ENCODE results near the gene EVA1B.

EVA1B gene

GRCh38 chr1:36323636-36324352 is at the start of gene EVA1B:
TSS of gene EVA1B (minus strand) at chr1:36323645. CDS start at chr1:36323037, 608 bp downstream.
- no peak for DNase-seq

DNA sequence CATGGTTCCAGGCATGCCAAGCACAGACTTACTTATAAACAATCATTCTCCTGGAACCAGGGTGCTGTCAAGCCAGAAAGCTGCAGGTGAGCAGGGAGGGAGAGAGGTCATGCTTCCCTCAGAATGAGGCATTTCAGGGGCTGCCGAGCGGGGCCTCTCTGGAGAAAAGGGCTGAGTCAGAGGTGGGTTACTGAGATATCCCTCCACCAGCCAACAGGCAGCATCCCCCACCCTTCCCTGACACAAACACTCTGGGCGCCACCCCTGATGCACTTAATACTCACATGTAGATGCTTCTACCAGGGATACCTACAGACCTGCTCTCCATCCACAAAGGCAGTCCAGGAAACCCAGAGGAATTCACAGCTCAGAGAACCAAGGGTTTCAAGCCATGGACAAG is 49.2 kb upstream of the EVA1B start:
- no peak for DNase-seq

DNA sequence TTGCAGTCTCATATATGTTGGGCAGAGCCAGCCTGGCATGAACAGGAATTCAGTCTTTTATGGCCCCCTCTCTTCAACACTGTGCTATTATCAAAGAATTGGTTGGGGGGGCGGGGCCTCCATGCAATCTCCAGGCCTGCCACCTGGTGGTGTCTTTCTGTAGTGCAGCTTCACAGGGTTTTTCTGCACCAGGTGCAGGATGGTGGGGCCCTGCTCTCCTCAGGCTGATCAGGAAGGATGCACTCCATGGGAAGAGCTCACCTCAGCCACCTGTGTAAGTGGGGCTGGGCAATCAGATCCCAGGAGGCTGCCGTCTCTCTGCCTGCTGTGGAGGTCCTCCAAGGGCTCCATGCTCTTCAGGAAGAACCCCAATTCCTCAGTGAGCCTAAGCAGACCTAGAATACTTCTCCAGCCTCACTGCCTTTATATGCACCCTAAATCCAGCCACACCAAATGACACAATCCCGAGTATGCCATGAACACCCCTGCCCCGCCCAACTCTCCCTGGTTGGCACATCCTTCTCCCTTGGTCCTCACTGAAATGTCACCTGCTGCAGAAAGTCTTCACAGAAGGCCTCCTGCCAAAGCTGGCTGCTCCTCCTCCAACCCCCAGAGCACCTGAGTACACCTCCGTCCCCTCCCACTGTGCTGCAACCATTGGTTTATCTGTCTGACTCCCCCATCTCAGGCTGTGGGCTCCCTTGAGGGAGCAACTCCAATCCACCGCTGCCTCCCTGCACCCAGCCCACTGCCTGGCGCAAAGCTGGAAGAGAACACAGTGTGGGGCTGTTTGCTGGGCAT is 45.8 kb upstream of the EVA1B start:
- DNase-seq, result peak; percentile 85

DNA sequence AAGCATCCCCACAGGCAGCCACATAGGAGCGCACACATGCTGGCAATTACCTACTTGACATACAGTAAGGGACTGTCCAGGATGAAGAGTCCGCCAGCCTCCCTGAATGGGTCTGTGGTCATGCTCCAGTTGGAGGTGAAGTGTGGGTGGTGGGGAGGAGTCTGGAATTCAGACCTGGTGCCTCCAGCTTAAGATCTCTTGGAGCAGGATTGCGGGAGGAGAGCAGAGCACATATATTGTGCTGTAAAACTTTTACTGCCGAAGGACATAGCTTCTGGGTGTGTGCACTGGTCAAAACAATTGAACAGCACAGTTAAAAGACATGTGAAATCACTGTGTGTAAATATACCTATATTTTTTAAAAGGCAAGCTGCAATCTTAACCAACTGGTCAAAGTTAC is 44.4 kb upstream of the EVA1B start:
- DNase-seq, result no peak

DNA sequence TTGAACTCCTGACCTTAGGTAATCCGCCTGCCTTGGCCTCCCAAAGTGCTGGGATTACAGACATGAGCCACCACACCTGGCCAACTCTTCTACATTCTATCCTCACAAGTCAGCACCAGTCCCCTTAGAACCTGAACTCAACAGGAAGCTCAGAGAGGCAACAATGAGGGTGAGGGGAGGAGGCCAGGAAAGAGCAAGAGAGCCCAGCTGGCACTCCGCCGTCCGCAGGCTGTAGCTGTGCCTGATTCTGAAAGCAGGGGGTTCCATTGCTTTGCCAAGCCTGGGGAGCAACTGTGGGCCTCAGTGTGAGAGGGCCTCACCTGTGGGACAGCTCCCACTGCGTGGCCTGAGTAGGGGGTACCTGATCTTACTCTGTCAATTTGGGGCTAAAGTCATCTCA is 43.6 kb upstream of the EVA1B start:
- DNase-seq, result no peak

- peak; percentile 100 for DNase-seq
These were observed 42.7 kb upstream of the EVA1B start for GRCh38 chr1:36366091-36366661.

GRCh38 chr1:36365381-36365780 is 41.9 kb upstream of the EVA1B start:
- DNase-seq, result peak; percentile 87

DNA sequence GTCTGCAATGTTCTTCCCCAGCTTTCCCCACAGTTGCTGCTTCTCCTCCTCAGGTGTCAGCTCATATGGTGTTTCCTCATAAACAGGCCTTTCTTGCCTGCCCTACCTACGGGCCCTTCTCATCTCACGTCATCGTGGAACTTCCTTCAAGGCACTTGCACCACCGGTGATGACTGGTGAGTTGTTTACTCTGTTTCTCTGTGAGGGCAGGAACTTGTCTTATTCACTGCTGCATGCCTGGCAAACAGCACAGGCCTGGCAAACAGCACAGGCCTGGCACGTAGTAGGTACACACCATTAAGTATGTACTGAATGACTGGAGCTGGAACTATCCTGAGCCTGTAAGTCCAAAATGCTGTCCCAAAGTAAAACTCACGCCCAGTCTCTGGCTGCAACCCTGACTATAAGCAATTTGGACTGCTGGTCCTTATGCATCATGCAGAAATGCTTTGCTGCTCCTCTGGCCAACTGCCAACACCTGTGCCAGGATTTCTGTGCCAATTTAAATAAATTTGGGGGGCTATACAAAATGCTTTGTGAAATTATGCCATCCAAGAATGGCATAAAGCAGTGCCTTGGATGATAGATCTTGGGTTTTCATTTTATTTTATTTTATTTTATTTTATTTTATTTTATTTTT is 36.6 kb upstream of the EVA1B start:
- DNase-seq, result peak; percentile 56

- DNase-seq, result peak; percentile 74
These were observed 35.9 kb upstream of the EVA1B start for GRCh38 chr1:36359383-36359782.

DNA sequence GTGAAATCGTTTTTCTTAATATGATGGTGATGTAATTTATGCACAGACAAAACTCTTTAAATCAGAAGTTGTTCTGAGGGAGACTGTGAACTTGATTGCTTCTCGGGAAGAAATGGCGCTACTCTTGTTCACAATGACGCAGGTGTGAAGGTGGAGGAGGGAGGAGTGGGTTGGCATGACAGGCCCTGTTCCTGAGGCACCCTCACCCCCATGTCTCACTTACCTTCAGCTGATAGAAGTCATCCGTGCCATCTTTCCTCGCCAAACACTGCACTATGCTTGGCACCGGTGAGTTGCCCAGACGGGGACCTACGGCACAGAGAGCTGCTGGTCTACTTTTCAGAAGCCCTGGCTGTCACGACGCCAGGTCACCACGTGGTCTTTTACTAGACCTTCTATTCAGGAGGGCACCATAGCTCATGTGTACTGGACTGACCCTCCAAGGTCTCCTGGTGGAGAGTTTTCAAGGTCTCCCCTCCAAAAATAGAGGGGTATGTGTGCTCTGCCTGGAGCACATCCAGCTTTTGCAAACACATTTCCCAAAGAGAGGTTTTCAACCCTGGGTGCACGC is 35.2 kb upstream of the EVA1B start:
- DNase-seq, result no peak

DNA sequence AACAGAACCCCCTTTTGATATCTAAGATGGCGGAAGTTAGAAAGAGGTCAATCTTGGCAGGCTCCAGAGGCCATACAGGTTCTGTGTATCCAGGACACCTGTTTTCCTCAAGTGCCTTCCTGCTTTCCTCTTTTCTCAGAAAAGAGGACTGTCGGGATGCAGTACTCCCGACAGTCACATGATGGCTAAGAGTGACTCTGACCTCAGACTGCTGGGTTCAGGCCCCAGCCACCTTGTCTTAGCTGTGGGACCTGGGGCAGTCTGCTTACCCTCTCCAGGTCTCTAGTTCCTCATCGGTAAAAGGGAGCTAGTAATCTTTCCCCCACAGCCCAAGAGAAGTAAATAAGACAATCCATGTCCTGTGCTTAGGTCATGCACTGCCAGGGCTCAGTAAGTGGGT is 32.4 kb upstream of the EVA1B start:
- DNase-seq, result no peak

DNA sequence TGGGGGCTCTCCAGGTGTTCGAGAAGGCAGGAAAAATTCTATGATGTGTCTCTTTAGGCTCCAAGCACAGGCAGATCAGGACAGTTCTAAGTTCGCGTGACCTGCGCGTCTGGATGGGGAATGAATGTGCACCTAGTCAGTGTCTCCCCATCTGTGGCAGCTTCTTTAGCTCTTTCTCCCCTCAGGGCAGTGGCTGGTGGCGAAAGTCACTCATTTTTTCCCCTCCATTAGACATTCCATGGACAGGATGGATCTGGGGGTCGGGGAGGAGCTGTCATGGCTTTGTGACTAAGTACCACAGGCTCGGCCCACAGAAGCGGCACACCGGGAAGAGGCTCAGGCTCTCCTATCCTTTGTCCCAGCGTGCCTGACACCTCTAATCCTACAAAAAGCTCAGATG is 31.0 kb upstream of the EVA1B start:
- DNase-seq, result no peak

- DNase-seq, result no peak
These were observed 29.7 kb upstream of the EVA1B start for GRCh38 chr1:36352910-36353878.

GRCh38 chr1:36352125-36352909 is 28.9 kb upstream of the EVA1B start:
- no peak for DNase-seq

- no peak for DNase-seq
These were observed 28.0 kb upstream of the EVA1B start for GRCh38 chr1:36351227-36351977.

GRCh38 chr1:36350659-36351226 is 27.3 kb upstream of the EVA1B start:
- no peak for DNase-seq

DNA sequence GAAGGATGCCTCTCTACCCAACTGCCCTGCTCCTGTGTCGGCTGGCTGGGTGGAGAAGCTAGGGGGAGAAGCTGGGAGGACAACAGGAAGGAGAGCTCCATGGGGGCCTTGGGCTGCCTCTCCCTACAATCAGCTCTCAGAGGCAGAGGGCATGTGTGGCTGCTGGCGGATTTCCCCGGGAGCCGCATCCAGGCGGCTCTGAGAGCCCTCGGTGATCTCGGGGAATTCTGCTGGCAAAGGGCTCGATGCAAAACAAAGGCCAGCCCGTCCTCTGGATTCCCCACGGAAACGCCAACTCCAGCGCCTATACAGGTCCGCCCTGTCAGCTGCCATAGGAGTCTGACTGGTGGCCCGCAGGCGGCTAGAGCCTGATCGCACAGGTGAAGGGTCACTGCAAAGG is 26.4 kb upstream of the EVA1B start:
- DNase-seq, result no peak

DNA sequence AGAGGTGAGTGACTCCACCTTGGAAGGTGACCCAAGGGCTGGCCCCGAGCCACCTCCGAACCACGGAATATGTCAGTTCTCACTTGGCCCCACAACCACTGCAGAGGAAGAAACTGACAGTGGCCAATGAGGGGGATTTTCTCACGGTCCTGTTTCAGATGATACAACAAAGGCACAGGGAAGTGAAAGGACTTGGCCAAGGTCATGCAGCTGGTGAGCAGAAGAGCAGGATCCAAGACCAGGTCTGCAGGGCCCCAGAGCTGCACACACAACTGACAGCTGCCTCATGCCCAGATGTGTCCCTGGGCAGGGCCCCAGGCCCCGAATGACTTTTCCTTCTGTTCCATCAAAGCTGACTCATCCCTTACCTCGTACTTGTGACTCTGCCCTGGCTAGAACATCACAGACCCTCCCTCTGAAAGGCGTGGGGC is 25.8 kb upstream of the EVA1B start:
- DNase-seq, result no peak

DNA sequence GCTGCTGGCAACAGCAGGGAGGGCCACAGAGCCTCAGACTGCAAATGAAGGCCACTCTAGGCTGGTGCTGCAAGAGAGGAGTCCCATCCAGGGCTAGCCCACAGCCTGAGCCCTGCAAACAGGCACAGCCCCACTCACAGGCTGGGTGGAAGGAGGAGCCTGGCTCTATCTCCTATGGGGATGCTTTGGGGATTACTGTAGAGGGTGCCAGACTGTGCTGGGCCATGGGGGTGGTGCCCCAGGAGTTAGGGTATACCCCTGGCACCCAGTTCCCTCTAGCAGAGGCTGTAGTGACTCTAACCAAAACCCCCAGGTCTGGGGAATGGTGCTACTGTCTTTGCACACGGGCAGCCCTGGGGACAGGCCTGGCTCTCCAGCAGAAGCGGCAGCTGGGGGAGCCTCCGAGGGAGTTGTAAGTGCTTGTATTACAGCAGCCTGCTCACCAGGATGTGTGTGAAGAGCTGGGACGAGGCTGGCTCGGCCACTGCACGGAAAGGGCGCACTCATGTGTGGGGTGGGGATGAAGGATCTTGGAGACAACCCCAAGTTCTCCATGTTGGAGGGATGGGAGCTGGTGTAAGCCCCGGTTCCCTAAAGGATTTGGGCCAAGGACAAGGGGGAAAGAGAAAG is 23.4 kb upstream of the EVA1B start:
- peak; percentile 15 for DNase-seq
